ENCODE results near the gene GIGYF1.

GIGYF1 gene

GRCh38 chr7:100685631-100686145, 8.4 kb downstream of the GIGYF1 start:
- ChIA-PET POLR2A (ENCODE audit: low non-redundant PET) (no interaction called here), CTCF (interaction anchor here (1.1 kb wide), 1 partner anchor 46 kb away, joined by 5 read pairs; no protein-coding TSS in a partner anchor)

DNA sequence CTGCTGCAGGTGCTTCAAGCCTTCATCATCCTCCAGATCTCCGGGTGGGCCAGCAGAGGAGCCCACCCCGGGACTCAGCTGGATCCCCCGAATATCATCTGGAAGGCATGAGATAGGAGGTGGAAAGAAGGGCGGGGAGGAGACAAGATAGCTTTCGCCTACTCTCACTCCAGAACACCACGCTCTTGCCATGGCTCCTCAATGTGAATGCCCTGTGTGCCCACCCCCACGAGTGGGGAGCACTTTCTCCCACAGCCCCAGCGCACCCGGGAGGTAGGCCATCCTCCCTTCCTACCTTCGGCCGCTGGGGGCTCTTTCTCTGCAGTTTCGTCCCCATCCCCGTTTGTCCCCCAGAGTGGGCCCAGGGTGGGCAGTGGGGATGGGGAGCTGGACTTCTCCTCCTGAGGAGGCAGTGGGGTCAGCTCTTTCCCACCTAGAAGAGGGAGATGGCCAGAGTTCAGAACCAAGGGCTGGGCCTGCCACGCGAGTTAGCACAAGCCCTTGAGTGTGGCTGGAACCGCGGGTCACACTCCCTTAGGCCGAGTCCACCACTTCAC, 8.9 kb downstream of the GIGYF1 start:
- H3K27ac ChIP-seq: peak overlapping the region; percentile 92
- CTCF ChIA-PET: interaction anchor here (0.5 kb wide), 1 partner anchor 42 kb away, joined by 3 read pairs; no protein-coding TSS in a partner anchor
- DNase-seq (ENCODE audit: low spot score): no peak
- TF ChIP-seq CTCF (conservative IDR thresholded peaks at IDR 0.05; ENCODE audit: low read depth): no peak
- POLR2A ChIA-PET (ENCODE audit: low non-redundant PET): interaction anchor here (0.6 kb wide), 1 partner anchor 98 kb away, joined by 3 read pairs; no protein-coding TSS in a partner anchor

More at GRCh38 chr7:100685631-100686145, 8.4 kb downstream of the GIGYF1 start:
- H3K27ac ChIP-seq: peak overlapping the region; percentile 92
- no peak for TF ChIP-seq CTCF (conservative IDR thresholded peaks at IDR 0.05; ENCODE audit: low read depth)
- DNase-seq (ENCODE audit: low spot score): no peak

GRCh38 chr7:100684534-100685042, 9.5 kb downstream of the GIGYF1 start:
- POLR2A ChIA-PET (ENCODE audit: low non-redundant PET): interaction anchor here (0.6 to 0.7 kb wide), 2 partner anchors 97 to 169 kb away, joined by 3 to 7 read pairs; no protein-coding TSS in a partner anchor
- no peak for DNase-seq (ENCODE audit: low spot score)
- H3K27ac ChIP-seq: peak overlapping the region; percentile 92
- CTCF ChIA-PET: interaction anchor here (0.5 kb wide), 1 partner anchor 43 kb away, joined by 3 read pairs; no protein-coding TSS in a partner anchor
- TF ChIP-seq CTCF (conservative IDR thresholded peaks at IDR 0.05; ENCODE audit: low read depth): no peak

DNA sequence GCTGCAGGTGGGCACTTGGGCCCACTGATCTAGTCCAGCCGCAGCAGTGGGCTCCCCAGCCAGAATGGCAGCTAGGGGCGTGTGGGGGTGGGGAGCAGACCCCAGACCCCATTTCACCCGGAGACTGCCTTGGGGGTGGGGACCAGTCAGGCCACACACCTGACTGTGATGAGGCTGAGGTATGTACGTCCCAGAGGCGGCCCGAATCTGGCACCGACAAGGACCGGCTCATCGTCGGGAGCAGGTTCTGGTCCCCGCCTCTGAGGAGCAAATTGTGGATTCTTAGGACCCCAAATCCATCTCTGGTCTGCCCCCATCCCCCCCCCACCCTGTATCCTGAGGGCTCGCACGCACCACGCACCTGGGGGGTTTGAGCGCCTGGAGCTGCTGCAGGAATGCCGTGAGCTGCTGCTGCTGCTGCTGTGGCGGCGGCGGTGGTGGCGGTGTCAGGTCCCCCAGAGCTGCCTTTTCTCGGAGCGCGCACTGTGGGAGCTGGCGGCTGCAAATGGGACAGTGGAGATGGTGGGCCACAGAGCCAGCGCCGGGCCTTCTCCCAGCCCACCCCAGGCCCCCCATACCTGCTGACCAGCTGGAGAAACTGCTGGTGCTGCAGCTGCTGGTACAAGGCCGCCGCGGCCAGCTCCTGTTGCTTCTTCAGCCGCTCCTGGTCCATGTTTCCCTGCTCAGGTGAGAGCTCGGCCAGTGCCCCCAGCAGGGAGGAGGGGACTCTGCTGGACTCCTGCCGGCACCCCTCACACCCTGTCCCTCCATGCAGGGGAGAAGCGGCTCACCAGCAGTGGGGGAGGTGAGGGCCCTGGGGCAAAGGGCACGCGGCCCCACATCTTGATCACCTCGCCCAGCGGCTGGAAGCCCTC, 10.2 kb downstream of the GIGYF1 start:
- TF ChIP-seq CTCF (conservative IDR thresholded peaks at IDR 0.05; ENCODE audit: low read depth): no peak
- ChIA-PET POLR2A (ENCODE audit: low non-redundant PET) (interaction anchor here (0.7 kb wide), 1 partner anchor 170 kb away, joined by 7 read pairs; no protein-coding TSS in a partner anchor), CTCF (interaction anchor here (0.5 to 1.8 kb wide), 4 partner anchors 8 to 1238 kb away, joined by 3 to 10 read pairs (median 5); partner anchors contain the start of gene SLC12A9)
- DNase-seq (ENCODE audit: low spot score): no peak
- H3K27ac ChIP-seq: peak overlapping the region; percentile 92

DNA sequence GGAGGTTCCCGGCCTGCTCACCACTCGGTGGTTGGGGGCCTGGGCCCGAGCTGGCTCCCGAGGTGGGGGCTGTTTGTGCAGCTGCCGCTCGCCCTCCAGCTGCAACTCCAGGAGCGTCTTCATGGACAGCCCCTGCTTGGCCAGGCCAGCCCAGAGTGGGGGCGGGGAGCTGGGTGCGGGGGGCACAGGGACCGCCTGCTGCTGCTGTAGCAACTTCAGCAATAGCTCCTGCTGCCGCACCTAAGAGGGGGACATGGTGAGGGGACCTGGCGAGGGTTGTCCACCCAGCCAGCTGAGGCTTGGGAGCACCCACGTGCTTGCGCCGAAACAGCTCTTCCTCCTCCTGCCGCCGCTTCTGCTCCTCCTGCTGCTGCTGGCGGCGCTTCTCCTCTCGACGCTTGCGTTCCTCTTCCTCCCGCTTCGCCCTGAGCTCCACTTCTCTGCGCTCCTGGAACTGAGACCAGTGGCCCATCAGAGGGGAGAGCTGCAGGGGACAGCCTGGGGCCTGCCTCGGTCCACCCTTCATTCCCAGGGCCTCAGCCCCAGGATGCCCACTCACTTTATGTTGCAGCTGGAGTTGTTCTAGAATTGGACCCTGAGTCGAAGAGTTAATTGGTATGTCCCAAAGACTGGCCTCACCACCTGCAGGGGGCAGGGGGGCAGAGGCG, 10.9 kb downstream of the GIGYF1 start:
- CTCF ChIA-PET: interaction anchor here (0.5 to 1.8 kb wide), 4 partner anchors 9 to 1238 kb away, joined by 3 to 10 read pairs (median 5); partner anchors contain the start of gene SLC12A9
- TF ChIP-seq CTCF (conservative IDR thresholded peaks at IDR 0.05; ENCODE audit: low read depth): no peak
- no peak for DNase-seq (ENCODE audit: low spot score)

More for the DNA sequence above, 10.9 kb downstream of the GIGYF1 start:
- peak overlapping the region; percentile 92 for H3K27ac ChIP-seq
- POLR2A ChIA-PET (ENCODE audit: low non-redundant PET): no interaction called here

Data from RWPE1 (cell line).